Measurements from ENCODE around the gene CCDC149.

The CCDC149 gene

GRCh38 chr4:24802648-24803047 lies 110.2 kb downstream of the CCDC149 start:
- DNase-seq (ENCODE audit: low spot score) = no peak

GRCh38 chr4:24801136-24801855 lies 111.5 kb downstream of the CCDC149 start:
- DNase-seq (ENCODE audit: low spot score) = no peak

DNA sequence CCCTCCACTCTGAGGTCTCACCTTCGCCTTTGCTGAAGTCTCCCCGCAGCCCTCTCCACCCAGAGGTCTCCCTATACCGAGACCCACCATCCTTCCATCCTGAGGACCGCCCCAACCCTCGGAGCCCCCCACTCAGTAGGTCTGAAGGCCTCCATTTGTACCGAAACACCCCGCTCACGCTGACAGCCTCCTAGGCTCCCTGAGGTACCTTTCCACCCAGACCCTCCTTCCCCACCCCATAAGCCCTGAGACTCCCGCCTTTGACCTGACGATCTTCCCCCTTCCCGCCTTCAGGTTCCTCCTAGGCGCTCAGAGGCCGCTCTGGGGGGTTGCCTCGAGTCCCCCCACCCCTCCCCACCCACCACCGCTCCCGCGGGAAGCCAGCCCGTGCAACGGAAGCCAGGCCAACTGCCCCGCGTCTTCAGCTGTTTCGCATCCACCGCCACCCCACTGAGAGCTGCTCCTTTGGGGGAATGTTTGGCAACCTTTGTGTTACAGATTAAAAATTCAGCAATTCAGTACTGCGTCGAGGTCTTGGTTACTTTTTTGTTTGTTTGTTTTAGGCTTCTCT lies 112.4 kb downstream of the CCDC149 start:
- no peak for DNase-seq (ENCODE audit: low spot score)

DNA sequence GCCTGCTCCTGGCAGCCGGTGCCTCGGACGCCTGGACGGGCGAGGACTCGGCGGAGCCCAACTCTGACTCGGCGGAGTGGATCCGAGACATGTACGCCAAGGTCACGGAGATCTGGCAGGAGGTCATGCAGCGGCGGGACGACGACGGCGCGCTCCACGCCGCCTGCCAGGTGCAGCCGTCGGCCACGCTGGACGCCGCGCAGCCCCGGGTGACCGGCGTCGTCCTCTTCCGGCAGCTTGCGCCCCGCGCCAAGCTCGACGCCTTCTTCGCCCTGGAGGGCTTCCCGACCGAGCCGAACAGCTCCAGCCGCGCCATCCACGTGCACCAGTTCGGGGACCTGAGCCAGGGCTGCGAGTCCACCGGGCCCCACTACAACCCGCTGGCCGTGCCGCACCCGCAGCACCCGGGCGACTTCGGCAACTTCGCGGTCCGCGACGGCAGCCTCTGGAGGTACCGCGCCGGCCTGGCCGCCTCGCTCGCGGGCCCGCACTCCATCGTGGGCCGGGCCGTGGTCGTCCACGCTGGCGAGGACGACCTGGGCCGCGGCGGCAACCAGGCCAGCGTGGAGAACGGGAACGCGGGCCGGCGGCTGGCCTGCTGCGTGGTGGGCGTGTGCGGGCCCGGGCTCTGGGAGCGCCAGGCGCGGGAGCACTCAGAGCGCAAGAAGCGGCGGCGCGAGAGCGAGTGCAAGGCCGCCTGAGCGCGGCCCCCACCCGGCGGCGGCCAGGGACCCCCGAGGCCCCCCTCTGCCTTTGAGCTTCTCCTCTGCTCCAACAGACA lies 113.1 kb downstream of the CCDC149 start:
- DNase-seq (ENCODE audit: low spot score) = no peak

DNA sequence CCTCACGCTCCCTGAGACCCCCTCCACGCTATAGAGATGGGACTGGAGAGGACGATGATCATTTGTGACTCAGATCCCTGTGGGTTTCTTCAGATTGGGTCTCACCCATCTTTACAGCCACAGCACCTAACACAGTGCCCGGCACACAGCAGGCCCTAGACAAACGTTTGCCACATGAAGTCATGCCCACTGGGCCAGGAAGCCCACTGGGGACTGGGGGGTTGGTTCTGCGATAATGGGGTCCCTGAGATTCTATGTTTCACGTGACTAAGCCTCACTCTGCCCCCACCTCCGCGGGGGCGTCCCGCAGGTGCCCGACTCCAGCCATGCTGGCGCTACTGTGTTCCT lies 113.7 kb downstream of the CCDC149 start:
- DNase-seq (ENCODE audit: low spot score) = no peak

- DNase-seq (ENCODE audit: low spot score) = no peak
Observed at GRCh38 chr4:24798036-24798610, 114.7 kb downstream of the CCDC149 start.

- DNase-seq (ENCODE audit: low spot score) = no peak
Observed at GRCh38 chr4:24796620-24797019, 116.2 kb downstream of the CCDC149 start.

DNA sequence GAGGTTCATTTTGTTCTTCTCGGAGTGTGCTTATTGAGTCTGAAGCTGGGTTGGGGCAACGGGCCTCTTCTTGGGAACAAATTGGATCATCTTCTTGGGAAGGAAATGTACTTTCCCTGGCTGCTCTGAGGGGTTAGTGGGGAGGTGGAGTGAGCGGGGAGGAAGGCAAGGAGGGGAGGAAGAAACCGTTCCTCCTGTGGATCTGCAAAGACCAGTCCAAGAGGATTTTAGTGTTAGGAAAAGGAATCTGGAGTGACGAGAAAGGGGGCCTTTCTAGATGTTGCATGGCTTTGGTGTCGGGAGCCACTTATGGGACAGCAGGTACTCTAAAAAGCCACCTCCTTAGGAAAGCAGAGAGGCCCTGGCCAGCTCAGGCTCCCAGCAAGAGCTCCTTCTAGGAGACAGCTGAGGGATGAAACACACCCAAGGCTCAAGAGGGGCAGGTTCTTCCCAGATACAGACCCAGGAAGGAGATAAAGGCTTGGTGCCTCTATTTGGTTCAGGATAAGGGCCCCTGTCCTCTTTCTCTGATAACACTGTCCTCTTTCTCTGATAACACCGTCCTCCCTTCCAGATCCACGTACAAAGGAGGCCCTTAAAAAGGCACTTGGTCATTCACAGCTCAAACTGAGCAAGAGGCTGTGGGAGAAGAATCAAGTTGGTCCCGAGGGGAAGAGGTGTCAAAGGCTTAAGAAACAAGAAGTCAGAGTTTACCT lies 117.0 kb downstream of the CCDC149 start:
- DNase-seq (ENCODE audit: low spot score) = no peak

GRCh38 chr4:24794916-24795665 lies 117.8 kb downstream of the CCDC149 start, which contains the start of gene SOD3:
Gene SOD3 (plus strand): TSS chr4:24795573. CDS start chr4:24799522, 3,949 bp downstream.
- DNase-seq (ENCODE audit: low spot score) = no peak

- DNase-seq (ENCODE audit: low spot score) = no peak
Observed at GRCh38 chr4:24794480-24794879, 118.4 kb downstream of the CCDC149 start.

- no peak for DNase-seq (ENCODE audit: low spot score)
Observed at GRCh38 chr4:24794051-24794450, 118.8 kb downstream of the CCDC149 start.

- DNase-seq (ENCODE audit: low spot score) = no peak
Observed at GRCh38 chr4:24793219-24794005, 119.4 kb downstream of the CCDC149 start.

GRCh38 chr4:24792552-24792951 lies 120.3 kb downstream of the CCDC149 start:
- no peak for DNase-seq (ENCODE audit: low spot score)

DNA sequence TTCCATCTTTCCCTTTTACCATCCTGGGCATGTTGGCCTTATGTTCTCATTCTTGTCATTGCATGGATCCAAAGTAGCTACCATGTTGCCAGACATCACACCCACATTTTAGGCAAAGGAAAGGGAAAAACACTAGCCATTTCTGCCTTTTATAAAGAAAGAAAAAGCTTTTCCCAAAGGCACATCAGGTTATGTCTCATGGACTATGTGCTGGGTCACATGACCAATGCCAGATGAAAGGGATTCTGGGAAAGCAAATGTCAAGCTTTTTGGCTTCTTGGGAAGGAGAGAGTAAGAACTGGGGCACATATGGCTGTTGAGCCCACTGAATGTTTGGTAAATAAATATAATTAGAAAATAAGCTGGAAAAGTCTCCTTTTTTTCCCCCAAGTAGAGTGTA lies 121.8 kb downstream of the CCDC149 start:
- DNase-seq (ENCODE audit: low spot score) = no peak

DNA sequence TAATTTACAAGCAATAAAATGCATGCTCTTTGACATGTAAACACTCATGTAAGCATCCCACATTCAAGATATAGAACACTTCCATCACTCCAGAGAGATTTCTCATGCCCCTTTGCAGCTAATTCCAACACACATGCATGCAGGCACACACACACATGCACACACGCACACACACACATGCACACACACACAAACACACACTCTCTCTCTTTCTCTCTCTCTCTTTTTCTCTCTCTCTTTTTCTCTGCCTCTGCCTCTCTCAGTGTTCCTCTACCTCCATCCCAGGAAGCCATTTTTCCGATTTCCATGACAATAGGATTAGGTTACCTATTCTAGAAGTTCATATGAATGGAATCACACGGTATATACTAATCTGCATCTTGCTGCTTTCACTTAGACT lies 129.3 kb downstream of the CCDC149 start:
- DNase-seq (ENCODE audit: low spot score) = no peak

- DNase-seq (ENCODE audit: low spot score) = no peak
Observed at GRCh38 chr4:24781999-24782745, 130.7 kb downstream of the CCDC149 start.

DNA sequence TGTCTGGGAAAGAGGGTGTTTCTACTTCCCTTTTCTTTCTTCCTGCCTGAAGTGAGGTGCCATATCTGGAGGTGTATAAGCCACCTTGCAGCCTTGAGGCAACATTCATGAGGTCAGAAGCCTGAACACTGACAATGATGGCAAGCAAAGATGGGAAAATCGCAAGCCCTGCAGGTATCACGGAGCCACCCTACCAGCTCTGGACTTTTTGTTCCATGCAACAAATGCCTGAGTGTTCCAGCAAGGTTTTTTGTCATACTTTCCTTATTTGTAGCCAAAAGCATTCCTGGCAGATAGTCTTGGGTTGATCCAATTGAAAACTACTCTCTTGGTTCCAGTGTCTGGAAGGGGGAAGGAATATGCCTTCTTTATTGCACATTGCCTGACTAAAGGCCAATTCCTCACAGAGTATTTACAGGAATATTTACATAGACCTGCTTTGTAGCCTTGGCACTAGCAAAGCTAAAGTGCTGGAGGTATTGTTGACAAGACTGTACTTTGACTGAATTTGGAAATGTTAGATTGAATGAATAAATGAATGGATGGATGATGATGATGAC lies 131.8 kb downstream of the CCDC149 start:
- DNase-seq (ENCODE audit: low spot score) = no peak

DNA sequence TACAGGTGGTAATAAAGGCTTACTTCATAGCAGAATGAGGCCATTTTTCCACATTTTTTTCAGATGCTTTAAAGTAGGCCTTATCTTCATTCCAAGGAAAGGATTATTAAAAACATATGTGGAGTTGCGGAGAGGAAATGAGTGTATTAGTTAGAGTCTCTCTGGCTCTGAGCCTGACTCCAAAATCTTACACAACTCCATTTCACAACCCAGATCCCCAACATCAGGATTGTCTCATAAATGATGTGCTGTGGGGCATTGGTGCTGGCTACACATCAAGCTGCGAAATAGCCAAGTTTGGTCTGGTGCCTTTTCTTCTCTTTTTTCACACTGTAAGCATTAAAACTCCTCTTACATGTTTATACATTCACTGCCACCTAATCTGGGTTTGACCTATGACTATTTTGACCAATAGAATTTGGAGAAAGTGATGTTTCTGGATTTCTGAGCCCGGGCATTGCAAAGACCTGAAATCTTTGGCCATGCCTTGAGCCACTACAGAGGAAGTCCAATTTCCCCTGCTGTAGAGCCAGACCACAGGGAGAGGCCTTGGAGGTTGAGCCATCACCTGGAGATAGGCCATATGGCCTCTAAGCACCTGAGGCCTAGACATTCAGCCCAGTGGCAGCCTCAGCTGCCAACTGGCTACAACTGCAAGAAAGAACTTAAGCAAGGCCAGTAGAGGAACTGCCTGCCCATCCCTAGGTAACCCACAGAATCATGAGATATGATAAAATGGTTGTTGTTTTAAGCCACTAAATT lies 134.2 kb downstream of the CCDC149 start:
- DNase-seq (ENCODE audit: low spot score) = no peak

All from kidney capillary endothelial cell (primary cell).